SU-DHL-6 (cell line): Measurements from ENCODE around the gene CGB1.
"Not testable (repeated sequence)": the region's sequence is repeated elsewhere in the genome, so short reads cannot be mapped to it uniquely, and the experiment has no call there.

ENCODE experiments used
- CTCF ChIP-seq: fragments of 200-600 bp; sonication (generic); IDR thresholded peaks from one replicate; pipeline ENCODE4 v1.5.1; 2017; ENCODE audit warnings: antibody characterized with exemption, mild to moderate bottlenecking, low read length, moderate library complexity; ENCODE audit not compliant: insufficient read depth, poor library complexity, severe bottlenecking
- EZH2phosphoT487 ChIP-seq: fragments of 200-600 bp; sonication (generic), shearing (Covaris generic); conservative IDR thresholded peaks from 2 replicates; pipeline ENCODE4 v1.6.1; 2018; ENCODE audit warnings: mild to moderate bottlenecking, antibody characterized with exemption, low read length, moderate library complexity, mixed read lengths

DNA sequence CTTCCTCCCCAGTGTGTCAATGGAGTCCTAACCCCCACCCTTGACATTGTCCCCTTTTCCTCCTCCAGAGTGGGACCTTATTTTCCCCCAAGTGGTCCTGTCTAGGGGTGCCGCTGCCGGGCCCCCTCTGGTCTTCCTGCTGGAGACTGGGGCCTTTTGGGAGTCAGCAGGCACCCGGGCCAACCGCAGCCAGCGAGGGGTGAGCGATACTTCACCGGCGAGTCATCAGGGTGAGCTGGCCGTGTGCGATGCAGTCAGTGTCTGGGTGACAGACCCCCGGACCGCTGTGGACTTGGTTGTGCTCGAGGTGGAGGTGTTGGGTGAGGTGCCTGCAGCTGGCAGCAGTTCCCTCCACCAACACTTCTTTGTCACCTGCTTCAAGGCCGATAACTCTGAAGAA is 6.9 kb downstream of the CGB1 start:
- not testable (repeated sequence) for TF ChIP-seq CTCF, EZH2phosphoT487
